OCI-LY3 (cell line): Measurements from ENCODE around the gene OR7G1.

Source experiments
- H2AFZ ChIP-seq: fragments of 200-600, 300-600 bp; shearing (Covaris generic); 2 replicates; pipeline ENCODE4 v1.6.0; 2014; ENCODE audit warnings: antibody characterized with exemption, low read depth, low read length
- H3K27ac ChIP-seq: fragments of 200-600, 300-600 bp; sonication (generic); 2 replicates; pipeline ENCODE4 v1.5.1; 2014; ENCODE audit warnings: mild to moderate bottlenecking, low read length, moderate library complexity, mixed read lengths
- H3K27me3 ChIP-seq: fragments of 200-600, 300-600 bp; sonication (generic); 2 replicates; pipeline ENCODE4 v1.6.1; 2014; ENCODE audit warnings: low read depth, low read length, mixed read lengths
- H3K36me3 ChIP-seq: fragments of 200-600, 300-600 bp; sonication (generic); replicated peaks from 2 replicates; pipeline ENCODE3; 2014; ENCODE audit warnings: low read depth, low read length, mixed read lengths
- H3K4me1 ChIP-seq: fragments of 300-600, 200-600 bp; sonication (generic); 2 replicates; pipeline ENCODE4 v1.6.1; 2014; ENCODE audit warnings: low read length, mixed read lengths
- H3K4me2 ChIP-seq: fragments of 200-600, 300-600 bp; sonication (generic); 2 replicates; pipeline ENCODE4 v1.6.1; 2014; ENCODE audit warnings: low read length, mixed read lengths
- H3K4me3 ChIP-seq: fragments of 300-600, 200-600 bp; sonication (generic); 2 replicates; pipeline ENCODE4 v1.5.1; 2014; ENCODE audit warnings: antibody characterized with exemption, mild to moderate bottlenecking, low read length, moderate library complexity
- H3K79me2 ChIP-seq: fragments of 300-600, 200-600 bp; shearing (Covaris generic); 2 replicates; pipeline ENCODE4 v1.6.1; 2014; ENCODE audit warnings: mild to moderate bottlenecking, low read length, mixed read lengths
- H3K9ac ChIP-seq: fragments of 300-600, 200-600 bp; shearing (Covaris generic); 2 replicates; pipeline ENCODE4 v1.6.0; 2014; ENCODE audit warnings: mild to moderate bottlenecking, low read length, moderate library complexity
- H3K9me3 ChIP-seq: fragments of 200-600, 300-600 bp; shearing (Covaris generic); 2 replicates; pipeline ENCODE4 v1.6.1; 2014; ENCODE audit warnings: low read length, mixed read lengths; ENCODE audit not compliant: insufficient read depth
- H4K20me1 ChIP-seq: fragments of 200-600, 300-600 bp; sonication (generic); 2 replicates; pipeline ENCODE4 v1.6.1; 2016; ENCODE audit warnings: low read length, mixed read lengths; ENCODE audit not compliant: insufficient read depth
- EZH2phosphoT487 ChIP-seq: fragments of 200-600 bp; shearing (Covaris generic); IDR thresholded peaks from 2 replicates; pipeline ENCODE4 v1.6.1; 2018; ENCODE audit warnings: antibody characterized with exemption, mixed run types, low read depth
- TF ChIP-seq, protein P1 (sequence below): fragments of 200-600, 300-600 bp; sonication (generic); IDR thresholded peaks from 2 replicates; pipeline ENCODE4 v1.5.1; 2014; ENCODE audit warnings: antibody characterized with exemption, low read length, low read depth

The OR7G1 gene

GRCh38 chr19:9156304-9156703 lies 40.7 kb upstream of the OR7G1 start:
- Histone ChIP-seq H3K9me3 (peaks cover 39% of the 10 kb centered on the region; the same call in 1 of the 2 replicates), H3K79me2 (peaks cover 84% of the 10 kb centered on the region)

DNA sequence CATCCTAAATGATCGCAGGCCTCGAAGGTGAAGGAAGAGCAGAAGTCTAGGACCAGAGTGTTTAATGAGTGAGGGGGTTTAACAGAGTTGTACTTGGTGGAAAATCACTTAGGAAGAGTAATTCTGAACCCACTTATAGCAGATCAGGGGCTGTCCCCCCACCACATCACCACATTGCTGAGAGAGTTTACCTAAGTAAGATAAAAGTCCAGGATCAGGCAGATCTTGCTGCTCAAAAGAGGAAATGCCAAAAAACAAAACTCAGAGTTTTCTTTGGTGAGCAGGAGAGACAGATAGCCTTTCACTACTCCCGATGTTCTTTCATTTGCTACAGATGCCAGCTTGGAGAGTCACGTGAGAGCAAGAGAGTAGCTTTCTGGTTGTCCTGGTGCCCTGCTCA lies 40.0 kb upstream of the OR7G1 start:
- peak overlapping the region; percentile 16; the same call in 1 of the 2 replicates for H3K4me3 ChIP-seq
- peaks cover 42% of the 10 kb centered on the region for H4K20me1 ChIP-seq
- TF ChIP-seq, protein P1, sequence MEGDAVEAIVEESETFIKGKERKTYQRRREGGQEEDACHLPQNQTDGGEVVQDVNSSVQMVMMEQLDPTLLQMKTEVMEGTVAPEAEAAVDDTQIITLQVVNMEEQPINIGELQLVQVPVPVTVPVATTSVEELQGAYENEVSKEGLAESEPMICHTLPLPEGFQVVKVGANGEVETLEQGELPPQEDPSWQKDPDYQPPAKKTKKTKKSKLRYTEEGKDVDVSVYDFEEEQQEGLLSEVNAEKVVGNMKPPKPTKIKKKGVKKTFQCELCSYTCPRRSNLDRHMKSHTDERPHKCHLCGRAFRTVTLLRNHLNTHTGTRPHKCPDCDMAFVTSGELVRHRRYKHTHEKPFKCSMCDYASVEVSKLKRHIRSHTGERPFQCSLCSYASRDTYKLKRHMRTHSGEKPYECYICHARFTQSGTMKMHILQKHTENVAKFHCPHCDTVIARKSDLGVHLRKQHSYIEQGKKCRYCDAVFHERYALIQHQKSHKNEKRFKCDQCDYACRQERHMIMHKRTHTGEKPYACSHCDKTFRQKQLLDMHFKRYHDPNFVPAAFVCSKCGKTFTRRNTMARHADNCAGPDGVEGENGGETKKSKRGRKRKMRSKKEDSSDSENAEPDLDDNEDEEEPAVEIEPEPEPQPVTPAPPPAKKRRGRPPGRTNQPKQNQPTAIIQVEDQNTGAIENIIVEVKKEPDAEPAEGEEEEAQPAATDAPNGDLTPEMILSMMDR = no peak
- TF ChIP-seq EZH2phosphoT487 = no peak
- H3K27me3 ChIP-seq = no peaks in the 10 kb centered on the region
- H3K36me3 ChIP-seq = peaks cover 97% of the 10 kb centered on the region
- H3K27ac ChIP-seq = peak overlapping the region; percentile 61
- no peak overlapping the region; the same call in 1 of the 2 replicates for H3K9ac ChIP-seq
- H3K79me2 ChIP-seq = peaks cover 84% of the 10 kb centered on the region
- H3K9me3 ChIP-seq = peaks cover 33% of the 10 kb centered on the region; the same call in 1 of the 2 replicates
- H2AFZ ChIP-seq = no peak overlapping the region
- peaks cover 25% of the 10 kb centered on the region for H3K4me1 ChIP-seq
- H3K4me2 ChIP-seq = peak overlapping the region; percentile 59

More at GRCh38 chr19:9156304-9156703, 40.7 kb upstream of the OR7G1 start:
- Histone ChIP-seq H3K27ac (peak overlapping the region; percentile 61), H3K4me2 (peak overlapping the region; percentile 59), H3K36me3 (peaks cover 97% of the 10 kb centered on the region), H3K27me3 (no peaks in the 10 kb centered on the region), H4K20me1 (peaks cover 36% of the 10 kb centered on the region), H3K4me1 (peaks cover 25% of the 10 kb centered on the region), H2AFZ (no peak overlapping the region), H3K9ac (peak overlapping the region; percentile 20; the same call in 1 of the 2 replicates), H3K4me3 (peak overlapping the region; percentile 38; the same call in 1 of the 2 replicates)
- TF ChIP-seq EZH2phosphoT487 = no peak
- TF ChIP-seq, protein P1 = no peak

DNA sequence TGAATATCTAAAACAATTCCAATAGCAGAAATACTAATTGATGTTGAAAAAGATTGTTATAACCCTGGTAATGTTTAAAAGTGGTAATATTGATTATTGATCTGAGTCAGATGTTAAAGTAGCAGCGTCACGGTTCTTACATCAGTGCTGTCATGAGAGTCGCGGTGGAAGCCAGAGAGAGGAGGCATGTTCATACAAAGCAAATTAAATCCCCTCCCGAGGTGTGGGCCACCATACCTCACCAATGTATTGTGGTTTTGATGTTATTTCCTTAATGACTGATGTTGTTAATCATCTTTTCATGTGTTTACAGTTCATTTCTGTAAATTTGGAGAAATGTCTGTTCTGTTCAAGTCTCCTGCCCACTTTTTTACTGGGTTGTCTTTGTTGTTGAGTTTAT lies 35.8 kb upstream of the OR7G1 start:
- Histone ChIP-seq H3K36me3 (peaks cover 94% of the 10 kb centered on the region), H3K4me1 (peaks cover 17% of the 10 kb centered on the region), H3K27me3 (no peaks in the 10 kb centered on the region), H3K9me3 (peaks cover 49% of the 10 kb centered on the region; the same call in 1 of the 2 replicates), H2AFZ (no peak overlapping the region), H4K20me1 (peaks cover 67% of the 10 kb centered on the region), H3K9ac (no peak overlapping the region), H3K27ac (no peak overlapping the region), H3K4me2 (no peak overlapping the region), H3K79me2 (peaks cover 100% of the 10 kb centered on the region), H3K4me3 (no peak overlapping the region)
- TF ChIP-seq, protein P1 = no peak
- TF ChIP-seq EZH2phosphoT487 = no peak

- H3K9ac ChIP-seq = no peak overlapping the region
- no peak overlapping the region for H3K4me3 ChIP-seq
- H3K27me3 ChIP-seq = no peaks in the 10 kb centered on the region
- peaks cover 50% of the 10 kb centered on the region; the same call in 1 of the 2 replicates for H3K9me3 ChIP-seq
- H3K4me1 ChIP-seq = peaks cover 10% of the 10 kb centered on the region
- TF ChIP-seq EZH2phosphoT487 = no peak
- TF ChIP-seq, protein P1 = no peak
- H4K20me1 ChIP-seq = peaks cover 61% of the 10 kb centered on the region
- H3K27ac ChIP-seq = no peak overlapping the region
- H3K79me2 ChIP-seq = peaks cover 100% of the 10 kb centered on the region
- no peak overlapping the region for H2AFZ ChIP-seq
- peaks cover 90% of the 10 kb centered on the region for H3K36me3 ChIP-seq
- no peak overlapping the region for H3K4me2 ChIP-seq
Measured at GRCh38 chr19:9150650-9151049, 35.1 kb upstream of the OR7G1 start.
